M059J (cell line): ENCODE results near the gene UTF1. TPM values are rescaled to one million over a fixed set of nuclear protein-coding genes. Genes with fewer than 3 reads are reported as not detected.
"Not testable (repeated sequence)": the region's sequence is repeated elsewhere in the genome, so short reads cannot be mapped to it uniquely, and the experiment has no call there.

ENCODE experiments used
- DNase-seq: peaks from one replicate; pipeline ENCODE4 v3.0.0-alpha.2; 2012; ENCODE audit warnings: low read depth
- total RNA-seq: library from RNA; depleted of rRNA; stranded (reverse); fragments of >200 nt; shearing (Covaris generic); gene quantifications from 2 replicates; pipeline ENCODE4 v1.2.3, GENCODE V29; 2014

Gene UTF1
- total RNA-seq, 1 experiment from 2014 or later: not detected

- DNase-seq: no peak
Observed at GRCh38 chr10:133209641-133210040, 20.4 kb upstream of the UTF1 start.

- DNase-seq: no peak
Observed at GRCh38 chr10:133210398-133211140, 19.4 kb upstream of the UTF1 start.

- no peak for DNase-seq
Observed at GRCh38 chr10:133211141-133211830, 18.7 kb upstream of the UTF1 start.

GRCh38 chr10:133211959-133212852 is 17.8 kb upstream of the UTF1 start:
- DNase-seq: no peak

- DNase-seq: no peak
Observed at GRCh38 chr10:133212853-133213494, 17.0 kb upstream of the UTF1 start.

- no peak for DNase-seq
Observed at GRCh38 chr10:133213641-133214467, 16.2 kb upstream of the UTF1 start.

- DNase-seq: no peak
Observed at GRCh38 chr10:133214468-133215410, 15.3 kb upstream of the UTF1 start.

GRCh38 chr10:133215586-133215985 is 14.4 kb upstream of the UTF1 start:
- no peak for DNase-seq

GRCh38 chr10:133216776-133217175 is 13.2 kb upstream of the UTF1 start:
- DNase-seq: no peak

GRCh38 chr10:133217800-133218589 is 12.0 kb upstream of the UTF1 start:
- no peak for DNase-seq

- no peak for DNase-seq
Observed at GRCh38 chr10:133218891-133219290, 11.1 kb upstream of the UTF1 start.

- no peak for DNase-seq
Observed at GRCh38 chr10:133219782-133220181, 10.2 kb upstream of the UTF1 start.

GRCh38 chr10:133221331-133221730 is 8.7 kb upstream of the UTF1 start:
- no peak for DNase-seq

- DNase-seq: not testable (repeated sequence)
Observed at GRCh38 chr10:133221756-133222155, 8.3 kb upstream of the UTF1 start.

- DNase-seq: no peak
Observed at GRCh38 chr10:133224076-133224475, 5.9 kb upstream of the UTF1 start.

GRCh38 chr10:133224756-133225372 is 5.2 kb upstream of the UTF1 start:
- no peak for DNase-seq

GRCh38 chr10:133225707-133226191 is 4.3 kb upstream of the UTF1 start:
- DNase-seq: peak; percentile 52

GRCh38 chr10:133226251-133226808 is 3.7 kb upstream of the UTF1 start:
- no peak for DNase-seq
